Calu3 (cell line): Measurements from ENCODE around the gene PCDHGA5. TPM values are rescaled to one million over a fixed set of nuclear protein-coding genes. Genes with fewer than 3 reads are reported as not detected.
"Not testable (repeated sequence)": the region's sequence is repeated elsewhere in the genome, so short reads cannot be mapped to it uniquely, and the experiment has no call there.

Source experiments
- BruUV-seq: library from RNA; stranded (reverse); fragments of 400-500 nt; replicated peaks from 2 replicates; lab custom pipeline; 2021; lab: Mats Ljungman, UMichigan
- CTCF ChIA-PET: fragments of 300-600 bp; sonication (Branson Sonifier 250); formaldehyde crosslinking; loops from one replicate; lab custom pipeline; 2022; ENCODE audit warnings: antibody characterized with exemption; lab: Charles Lee
- DNase-seq: peaks from one replicate; pipeline ENCODE4 v3.0.0; 2022
- H3K27ac Mint-ChIP-seq: one replicate; pipeline ENCODE4 v1.8.0; 2022; ENCODE audit warnings: mixed read lengths; ENCODE audit not compliant: unreplicated experiment
- H3K27me3 Mint-ChIP-seq: one replicate; pipeline ENCODE4 v1.8.0; 2022; ENCODE audit warnings: mixed read lengths; ENCODE audit not compliant: unreplicated experiment
- H3K36me3 Mint-ChIP-seq: one replicate; pipeline ENCODE4 v1.8.0; 2022; ENCODE audit warnings: mild to moderate bottlenecking, moderate library complexity, mixed read lengths; ENCODE audit not compliant: insufficient read depth, unreplicated experiment
- H3K4me1 Mint-ChIP-seq: one replicate; pipeline ENCODE4 v1.8.0; 2022; ENCODE audit warnings: mild to moderate bottlenecking, low read depth, mixed read lengths; ENCODE audit not compliant: unreplicated experiment
- H3K4me3 Mint-ChIP-seq: one replicate; pipeline ENCODE4 v1.8.0; 2022; ENCODE audit warnings: mild to moderate bottlenecking, low read depth, moderate library complexity, mixed read lengths; ENCODE audit not compliant: unreplicated experiment
- H3K9me3 Mint-ChIP-seq: one replicate; pipeline ENCODE4 v1.8.0; 2022; ENCODE audit warnings: low read depth, mixed read lengths; ENCODE audit not compliant: unreplicated experiment
- CTCF ChIP-seq: fragments of 200-600 bp; IDR thresholded peaks from one replicate; pipeline ENCODE4 v1.8.0; 2022; ENCODE audit warnings: antibody characterized with exemption; ENCODE audit not compliant: unreplicated experiment
- intact Hi-C: fragments of 100-400 bp; cut with micrococcal nuclease; formaldehyde crosslinking; loops from one replicate; pipeline ENCODE4 v1.10.0; 2022; ENCODE audit not compliant: unreplicated experiment
- total RNA-seq: library from RNA; stranded (reverse); gene quantifications from 2 replicates; pipeline ENCODE4 v1.2.3, GENCODE V29; 2022

Gene PCDHGA5
- total RNA-seq, 1 experiment from 2014 or later = 0.12 TPM

- peaks cover 16% of the 10 kb centered on the region for H3K9me3 Mint-ChIP-seq
- no peak within 1 kb of the TSS for H3K27ac Mint-ChIP-seq
- BruUV-seq = no TSS peak
- H3K4me3 Mint-ChIP-seq = no peak within 1 kb of the TSS
- CTCF ChIA-PET = no interaction called here
- peaks cover 28% of the 10 kb centered on the region for H3K36me3 Mint-ChIP-seq
- no peak for TF ChIP-seq CTCF
- no peaks in the 10 kb centered on the region for H3K27me3 Mint-ChIP-seq
- H3K4me1 Mint-ChIP-seq = peaks cover 24% of the 10 kb centered on the region
- DNase-seq = no peak
- intact Hi-C loops = no loop called here
These were observed 49.0 kb downstream of the PCDHGA5 start, which contains the start of gene PCDHGA10 for GRCh38 chr5:141412854-141413539. TSS of gene PCDHGA10 (plus strand) at chr5:141412987. CDS start at chr5:141413176, 189 bp downstream.

GRCh38 chr5:141413540-141414069 is 49.6 kb downstream of the PCDHGA5 start:
- H3K9me3 Mint-ChIP-seq = peaks cover 20% of the 10 kb centered on the region
- BruUV-seq = no TSS peak
- TF ChIP-seq CTCF = no peak
- H3K36me3 Mint-ChIP-seq = peaks cover 29% of the 10 kb centered on the region
- peaks cover 20% of the 10 kb centered on the region for H3K4me1 Mint-ChIP-seq
- H3K4me3 Mint-ChIP-seq = no peak overlapping the region
- intact Hi-C loops = no loop called here
- CTCF ChIA-PET = no interaction called here
- no peaks in the 10 kb centered on the region for H3K27me3 Mint-ChIP-seq
- DNase-seq = no peak
- no peak overlapping the region for H3K27ac Mint-ChIP-seq

- intact Hi-C loops, CTCF ChIA-PET, DNase-seq, H3K27ac Mint-ChIP-seq, H3K27me3 Mint-ChIP-seq, H3K4me3 Mint-ChIP-seq, BruUV-seq: not testable (repeated sequence)
- H3K36me3 Mint-ChIP-seq = peaks cover 36% of the 10 kb centered on the region
- peaks cover 20% of the 10 kb centered on the region for H3K9me3 Mint-ChIP-seq
- peaks cover 15% of the 10 kb centered on the region for H3K4me1 Mint-ChIP-seq
These were observed 50.7 kb downstream of the PCDHGA5 start for GRCh38 chr5:141414548-141415274.

GRCh38 chr5:141415275-141415618 is 51.3 kb downstream of the PCDHGA5 start:
- H3K4me1 Mint-ChIP-seq = peaks cover 11% of the 10 kb centered on the region
- BruUV-seq, CTCF ChIA-PET, H3K27ac Mint-ChIP-seq, intact Hi-C loops, H3K4me3 Mint-ChIP-seq, H3K27me3 Mint-ChIP-seq, DNase-seq: not testable (repeated sequence)
- H3K36me3 Mint-ChIP-seq = peaks cover 34% of the 10 kb centered on the region
- H3K9me3 Mint-ChIP-seq = peaks cover 21% of the 10 kb centered on the region

Other genes with a start within 250 kb of the PCDHGA5 start
- not detected in 2 replicates for gene PCDHB4, start 242.3 kb upstream of the PCDHGA5 start, total RNA-seq
- not detected in 2 replicates for gene PCDHB5, start 229.0 kb upstream of the PCDHGA5 start, total RNA-seq
- not detected in 2 replicates for gene PCDHB6, start 214.1 kb upstream of the PCDHGA5 start, total RNA-seq
- gene PCDHB7, start 191.5 kb upstream of the PCDHGA5 start, total RNA-seq = 0.26 and 0.37 TPM in 2 replicates
- gene PCDHB8, start 186.4 kb upstream of the PCDHGA5 start, total RNA-seq = 0.21 and 0.61 TPM in 2 replicates
- 0.35 and 0.66 TPM in 2 replicates for gene PCDHB16, start 181.8 kb upstream of the PCDHGA5 start, total RNA-seq
- gene PCDHB9, start 177.0 kb upstream of the PCDHGA5 start, total RNA-seq = 2.4 and 3.5 TPM in 2 replicates
- gene PCDHB10, start 171.8 kb upstream of the PCDHGA5 start, total RNA-seq = 1.0 and 1.2 TPM in 2 replicates
- 0.83 and 0.85 TPM in 2 replicates for gene PCDHB11, start 164.5 kb upstream of the PCDHGA5 start, total RNA-seq
- gene PCDHB12, start 155.4 kb upstream of the PCDHGA5 start, total RNA-seq = 1.3 and 1.6 TPM in 2 replicates
- 0.86 and 1.1 TPM in 2 replicates for gene PCDHB13, start 150.2 kb upstream of the PCDHGA5 start, total RNA-seq
- 5.7 and 6.3 TPM in 2 replicates for gene PCDHB14, start 140.8 kb upstream of the PCDHGA5 start, total RNA-seq
- 1.1 and 1.4 TPM in 2 replicates for gene PCDHB15, start 118.8 kb upstream of the PCDHGA5 start, total RNA-seq
- gene SLC25A2, start 60.1 kb upstream of the PCDHGA5 start, total RNA-seq = 0.26 and 0.27 TPM in 2 replicates
- gene TAF7, start 43.4 kb upstream of the PCDHGA5 start, total RNA-seq = 73.2 and 79.6 TPM in 2 replicates
- gene PCDHGA1, start 33.6 kb upstream of the PCDHGA5 start, total RNA-seq = 0.29 TPM in 1 of 2 replicates, not detected in the other
- gene PCDHGA2, start 25.4 kb upstream of the PCDHGA5 start, total RNA-seq = not detected in 2 replicates
- gene PCDHGA3, start 20.3 kb upstream of the PCDHGA5 start, total RNA-seq = not detected in 2 replicates
- gene PCDHGB1, start 14.1 kb upstream of the PCDHGA5 start, total RNA-seq = 0.19 and 0.20 TPM in 2 replicates
- 0.07 TPM in 2 replicates for gene PCDHGA4, start 9.1 kb upstream of the PCDHGA5 start, total RNA-seq
- 0.34 and 0.38 TPM in 2 replicates for gene PCDHGB2, start 4.2 kb upstream of the PCDHGA5 start, total RNA-seq
- gene PCDHGB3, start 6.1 kb downstream of the PCDHGA5 start, total RNA-seq = 1.2 and 1.6 TPM in 2 replicates
- 0.71 and 0.80 TPM in 2 replicates for gene PCDHGA6, start 9.7 kb downstream of the PCDHGA5 start, total RNA-seq
- 0.73 and 0.90 TPM in 2 replicates for gene PCDHGA7, start 18.6 kb downstream of the PCDHGA5 start, total RNA-seq
- gene PCDHGB4, start 23.5 kb downstream of the PCDHGA5 start, total RNA-seq = 7.0 and 8.2 TPM in 2 replicates
- 0.95 and 1.1 TPM in 2 replicates for gene PCDHGA8, start 28.5 kb downstream of the PCDHGA5 start, total RNA-seq
- 9.1 and 12.4 TPM in 2 replicates for gene PCDHGB5, start 33.8 kb downstream of the PCDHGA5 start, total RNA-seq
- gene PCDHGA9, start 38.6 kb downstream of the PCDHGA5 start, total RNA-seq = 16.0 and 18.1 TPM in 2 replicates
- gene PCDHGB6, start 43.9 kb downstream of the PCDHGA5 start, total RNA-seq = 9.6 and 13.4 TPM in 2 replicates
- gene PCDHGA10, start 48.8 kb downstream of the PCDHGA5 start, total RNA-seq = 2.6 and 3.7 TPM in 2 replicates
- gene PCDHGB7, start 53.5 kb downstream of the PCDHGA5 start, total RNA-seq = 9.8 and 13.6 TPM in 2 replicates
- gene PCDHGA11, start 56.9 kb downstream of the PCDHGA5 start, total RNA-seq = 2.3 and 2.8 TPM in 2 replicates
- 2.1 and 2.9 TPM in 2 replicates for gene PCDHGA12, start 66.3 kb downstream of the PCDHGA5 start, total RNA-seq
- gene PCDHGC3, start 111.8 kb downstream of the PCDHGA5 start, total RNA-seq = 49.4 and 73.0 TPM in 2 replicates
- gene PCDHGC4, start 120.9 kb downstream of the PCDHGA5 start, total RNA-seq = 1.2 and 2.2 TPM in 2 replicates
- 1.5 and 2.1 TPM in 2 replicates for gene PCDHGC5, start 124.9 kb downstream of the PCDHGA5 start, total RNA-seq